Fibroblast of gingiva (primary cell): Measurements from ENCODE around the gene ZNF75A.

Experiments
- DNase-seq: peaks from one replicate; pipeline ENCODE4 v3.0.0-alpha.2; 2011; ENCODE audit warnings: low read depth

ZNF75A gene

DNA sequence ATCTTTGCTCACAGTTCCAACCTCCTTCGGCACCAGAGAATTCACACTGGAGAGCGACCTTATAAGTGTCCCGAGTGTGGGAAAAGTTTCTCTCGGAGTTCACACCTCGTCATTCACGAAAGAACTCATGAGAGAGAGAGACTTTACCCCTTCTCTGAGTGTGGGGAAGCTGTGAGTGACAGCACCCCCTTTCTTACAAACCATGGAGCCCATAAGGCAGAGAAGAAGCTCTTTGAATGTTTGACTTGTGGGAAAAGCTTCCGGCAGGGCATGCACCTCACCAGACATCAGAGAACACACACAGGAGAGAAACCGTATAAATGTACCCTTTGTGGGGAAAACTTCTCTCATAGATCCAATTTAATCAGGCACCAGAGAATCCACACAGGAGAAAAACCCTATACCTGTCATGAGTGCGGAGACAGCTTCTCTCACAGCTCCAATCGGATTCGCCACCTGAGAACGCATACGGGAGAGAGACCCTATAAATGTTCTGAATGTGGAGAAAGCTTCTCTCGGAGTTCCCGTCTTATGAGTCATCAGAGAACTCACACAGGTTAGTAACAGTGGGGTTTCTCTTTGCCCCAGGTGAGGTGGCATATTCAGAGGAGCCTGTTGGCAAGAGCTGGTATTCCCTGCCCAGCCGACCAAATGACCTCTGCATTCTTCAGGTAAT lies 15.2 kb upstream of the ZNF75A start:
- no peak for DNase-seq

DNA sequence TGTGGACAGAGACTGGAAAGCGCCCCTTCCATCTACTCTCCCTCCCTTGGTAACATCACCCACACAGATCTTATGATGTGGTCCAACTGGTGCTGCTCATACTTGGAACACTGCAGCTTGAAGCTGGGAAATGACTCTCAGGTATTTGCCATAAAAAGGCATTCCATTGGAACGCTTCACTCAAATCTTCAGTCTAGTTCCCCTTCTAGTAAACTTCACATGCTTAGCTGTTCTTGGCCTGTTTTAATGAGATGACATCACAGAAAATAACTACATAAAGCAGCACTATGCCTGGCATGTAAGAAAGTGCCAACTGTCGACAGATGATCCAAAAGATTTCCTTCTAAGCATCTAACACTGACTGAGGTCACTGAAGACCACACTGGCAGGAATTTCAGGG lies 12.7 kb upstream of the ZNF75A start:
- peak; percentile 36 for DNase-seq

DNA sequence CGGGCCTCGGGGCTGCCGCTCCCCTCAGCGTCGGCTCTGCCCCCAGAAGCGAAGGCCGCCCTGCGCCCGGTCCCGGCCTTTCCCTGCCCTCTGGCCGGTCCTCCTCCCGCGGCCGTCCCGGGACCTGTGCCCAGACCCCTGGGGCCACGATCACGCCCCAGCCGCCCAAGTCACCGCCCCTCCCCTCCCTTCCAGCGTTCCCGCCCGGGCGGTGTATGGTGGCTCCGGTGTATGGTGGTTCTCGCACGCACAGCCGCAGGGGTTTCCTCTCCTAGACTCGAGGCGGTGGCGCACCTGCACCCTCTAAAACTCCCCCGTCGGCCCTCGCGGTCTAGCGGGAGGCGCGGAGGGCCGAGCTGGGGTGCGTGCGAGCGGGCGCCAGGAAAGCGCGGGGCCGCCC lies 10.1 kb upstream of the ZNF75A start:
- DNase-seq = no peak

DNA sequence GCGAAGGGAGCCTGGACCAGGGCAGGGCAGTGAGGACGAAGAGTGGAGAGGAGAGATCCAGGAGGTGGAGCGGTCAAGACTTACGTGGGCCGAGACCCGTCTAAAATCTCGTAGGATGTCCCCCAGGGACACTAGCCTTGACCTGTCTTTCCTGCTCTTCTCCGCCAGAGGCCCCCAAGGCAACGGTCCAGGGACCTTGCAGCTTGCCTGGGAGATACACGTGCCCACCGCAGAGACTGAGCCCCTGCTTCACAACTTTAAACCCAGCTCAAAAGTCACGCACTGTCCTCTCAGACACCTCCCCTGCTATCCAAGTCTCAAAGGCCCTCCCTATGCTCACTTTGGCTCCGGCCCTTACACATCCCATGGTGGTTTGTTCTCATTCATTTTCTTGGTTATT lies 9.5 kb upstream of the ZNF75A start:
- DNase-seq = no peak

DNA sequence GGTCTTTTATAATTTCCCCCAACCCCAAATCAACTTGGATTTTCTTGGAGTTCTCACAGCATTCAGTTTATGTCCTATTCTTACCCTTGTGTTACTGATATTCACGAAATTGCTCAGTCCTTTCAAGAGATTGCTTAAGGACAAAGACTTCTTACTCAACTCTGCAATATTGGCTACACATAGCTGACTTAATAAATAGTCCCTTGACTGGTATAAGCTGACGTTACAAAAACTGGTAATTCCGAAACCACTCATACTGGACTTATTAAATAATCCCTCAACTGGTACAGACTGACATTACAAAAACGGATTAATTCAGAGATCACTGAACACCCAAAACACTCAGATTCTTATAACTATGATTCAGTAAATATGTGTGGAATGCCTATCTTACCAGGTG lies 927 bp upstream of the ZNF75A start:
- DNase-seq = peak; percentile 61

DNA sequence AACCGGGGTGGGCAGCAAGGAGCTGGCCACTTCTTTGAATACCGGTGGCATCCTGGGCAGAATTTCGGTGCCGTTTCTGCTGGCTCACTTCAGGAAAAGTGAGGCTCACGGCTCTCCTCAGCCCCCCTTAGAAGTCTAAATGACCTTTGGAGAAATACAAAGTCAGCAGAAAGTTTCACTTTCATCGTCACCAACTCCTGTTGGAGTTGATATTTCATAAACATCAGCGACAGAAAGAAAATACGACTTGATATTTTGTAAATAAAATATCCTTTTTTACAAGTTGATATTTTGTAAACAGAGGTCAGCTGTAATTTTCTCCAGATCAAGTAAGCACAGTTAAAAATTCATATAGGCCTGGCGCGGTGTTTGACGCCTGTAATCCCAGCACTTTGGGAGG lies 781 bp downstream of the ZNF75A start:
- no peak for DNase-seq

DNA sequence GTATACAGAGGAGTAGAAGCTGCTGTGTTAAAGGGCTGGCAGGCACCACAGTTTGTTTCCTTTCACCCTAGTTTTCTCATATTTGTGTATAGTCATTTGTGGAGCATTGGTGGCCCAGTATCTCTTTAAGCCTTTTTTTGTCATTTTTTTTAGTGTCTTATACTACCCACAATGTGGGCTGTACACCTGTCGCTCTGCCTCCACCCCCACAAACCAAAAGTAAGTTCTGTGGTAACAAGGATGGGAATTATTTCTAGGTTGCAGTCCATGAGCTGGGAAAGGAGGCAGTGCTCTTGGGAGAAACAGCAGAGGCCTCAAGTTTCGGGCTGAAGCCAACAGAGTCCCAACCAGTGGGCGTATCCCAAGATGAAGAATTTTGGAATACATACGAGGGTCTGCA lies 6.2 kb downstream of the ZNF75A start:
- DNase-seq = no peak

DNA sequence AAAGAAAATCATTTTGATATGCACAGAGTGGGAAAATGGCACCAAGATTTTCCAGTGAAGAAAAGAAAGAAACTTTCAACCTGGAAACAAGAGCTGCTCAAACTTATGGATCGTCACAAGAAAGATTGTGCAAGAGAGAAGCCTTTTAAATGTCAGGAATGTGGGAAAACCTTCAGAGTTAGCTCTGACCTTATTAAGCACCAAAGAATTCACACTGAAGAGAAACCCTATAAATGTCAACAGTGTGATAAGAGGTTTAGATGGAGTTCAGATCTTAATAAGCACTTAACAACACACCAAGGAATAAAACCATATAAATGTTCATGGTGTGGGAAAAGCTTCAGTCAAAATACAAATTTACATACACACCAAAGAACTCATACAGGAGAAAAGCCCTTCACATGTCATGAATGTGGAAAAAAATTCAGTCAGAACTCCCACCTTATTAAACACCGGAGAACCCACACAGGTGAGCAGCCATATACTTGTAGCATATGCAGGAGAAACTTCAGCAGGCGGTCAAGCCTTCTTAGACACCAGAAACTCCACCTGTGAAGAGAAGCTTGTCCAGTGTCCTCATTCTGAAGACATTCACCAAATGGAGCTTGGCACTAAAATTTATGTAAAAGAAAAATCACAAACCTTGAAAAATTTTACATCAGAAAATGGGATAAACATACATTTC lies 12.2 kb downstream of the ZNF75A start:
- DNase-seq = no peak

DNA sequence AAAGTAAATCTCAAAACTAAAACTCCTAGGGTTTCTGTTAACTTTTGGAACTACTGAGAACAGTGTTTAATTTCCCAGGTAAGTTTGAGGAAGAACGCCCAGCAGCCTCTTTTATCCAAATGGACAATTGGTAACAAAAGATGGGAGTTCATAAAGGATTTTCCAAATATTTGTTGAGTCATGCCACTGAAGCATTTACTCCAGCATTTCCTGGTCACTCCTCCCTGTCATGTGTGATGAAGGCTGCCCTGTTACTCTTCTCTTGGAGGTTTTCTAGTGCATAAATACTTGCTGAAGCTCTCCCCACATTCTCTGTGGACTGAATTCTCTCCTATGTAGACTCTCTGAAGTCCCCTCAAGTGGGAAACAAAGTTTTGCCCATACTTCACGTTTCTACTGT lies 16.5 kb downstream of the ZNF75A start:
- DNase-seq = no peak

DNA sequence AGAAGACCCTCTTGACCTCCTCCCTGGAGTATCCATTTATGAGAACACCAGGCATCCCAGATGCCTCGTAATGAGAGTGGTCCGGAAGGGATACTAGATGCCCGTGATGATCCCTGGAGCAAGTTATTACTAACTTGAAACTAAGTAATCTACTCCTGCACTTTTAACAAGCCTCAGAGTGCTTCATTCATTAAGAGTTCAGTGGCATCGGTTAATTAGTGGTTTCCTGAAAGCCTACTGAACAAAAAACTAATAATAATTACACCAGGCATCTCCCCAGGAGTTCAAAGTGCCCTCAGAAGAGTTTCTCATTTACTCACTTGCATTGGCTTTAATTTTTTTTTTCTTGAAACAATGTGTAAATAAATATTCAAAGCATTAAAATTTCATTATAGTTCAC lies 22.2 kb downstream of the ZNF75A start:
- DNase-seq = no peak

DNA sequence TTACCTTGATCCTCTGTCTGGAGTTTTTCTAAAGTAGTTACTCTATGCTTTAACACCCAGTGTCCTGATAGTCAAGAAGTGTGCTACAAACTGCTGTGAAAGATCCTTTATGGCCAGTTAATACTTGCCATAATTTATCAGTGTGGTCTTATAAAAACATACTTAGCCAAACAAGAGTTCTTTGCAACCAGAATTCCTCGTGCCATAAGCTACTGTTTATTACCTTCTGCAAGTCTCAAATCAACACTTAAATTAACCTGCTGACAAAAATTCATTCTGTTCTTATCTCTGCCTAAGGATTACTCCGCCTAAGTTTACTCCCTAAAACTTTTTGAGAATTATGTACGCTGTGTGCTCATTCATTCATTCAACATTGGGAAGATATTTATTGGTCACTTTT lies 22.8 kb downstream of the ZNF75A start:
- DNase-seq = no peak

DNA sequence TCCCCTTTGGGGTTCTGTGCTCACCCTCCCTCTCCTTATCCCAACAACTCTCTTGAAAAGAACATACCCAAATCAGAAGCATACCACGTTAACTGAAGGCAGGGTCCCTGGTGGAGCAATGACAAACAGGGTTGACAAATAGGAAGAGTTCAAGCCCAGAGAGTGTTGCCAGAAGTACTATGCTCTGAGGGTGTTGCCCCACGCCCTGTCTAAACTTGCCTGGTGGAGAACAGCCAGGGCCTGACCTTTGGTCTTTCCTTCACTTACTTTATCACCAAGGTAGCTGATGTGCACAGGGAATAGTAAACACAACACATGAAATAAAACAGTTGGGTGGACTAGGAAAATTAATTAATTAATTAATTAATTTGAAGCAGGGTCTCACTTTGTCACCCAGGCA lies 23.3 kb downstream of the ZNF75A start:
- no peak for DNase-seq

DNA sequence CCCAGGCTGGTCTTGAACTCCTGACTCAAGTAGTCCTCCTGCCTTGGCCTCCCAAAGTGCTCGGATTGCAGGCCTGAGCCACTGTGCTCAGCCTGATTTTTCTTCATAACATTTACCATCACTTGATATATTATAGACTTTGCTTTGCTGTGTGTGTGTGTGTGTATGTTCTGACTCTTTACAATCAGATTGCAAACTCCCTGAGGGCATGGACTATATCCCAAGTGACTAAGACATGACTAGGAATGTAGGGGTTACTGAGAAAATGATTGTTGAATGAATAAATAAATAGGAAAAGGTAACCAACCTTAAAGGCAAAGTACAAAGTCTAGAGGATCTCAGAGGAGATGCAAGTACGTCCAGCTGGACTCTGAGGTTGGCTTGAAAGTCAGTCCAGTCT lies 40.7 kb downstream of the ZNF75A start:
- no peak for DNase-seq

DNA sequence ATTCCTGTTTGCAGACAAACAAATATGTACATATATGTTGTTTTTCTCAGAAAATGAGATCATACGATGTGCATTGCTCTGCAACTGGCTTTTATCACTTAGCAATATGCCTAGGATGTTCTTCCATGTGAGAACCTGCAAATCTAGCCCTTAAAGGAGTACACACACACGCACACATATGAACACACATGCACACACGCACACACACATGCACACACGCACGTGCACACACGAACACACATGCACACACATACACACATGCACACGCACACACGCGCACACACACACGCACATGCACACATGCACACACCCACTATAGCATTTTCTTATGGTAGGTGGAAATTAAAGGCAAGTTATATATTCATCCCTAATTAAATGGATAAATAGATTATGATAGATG lies 42.3 kb downstream of the ZNF75A start:
- no peak for DNase-seq

DNA sequence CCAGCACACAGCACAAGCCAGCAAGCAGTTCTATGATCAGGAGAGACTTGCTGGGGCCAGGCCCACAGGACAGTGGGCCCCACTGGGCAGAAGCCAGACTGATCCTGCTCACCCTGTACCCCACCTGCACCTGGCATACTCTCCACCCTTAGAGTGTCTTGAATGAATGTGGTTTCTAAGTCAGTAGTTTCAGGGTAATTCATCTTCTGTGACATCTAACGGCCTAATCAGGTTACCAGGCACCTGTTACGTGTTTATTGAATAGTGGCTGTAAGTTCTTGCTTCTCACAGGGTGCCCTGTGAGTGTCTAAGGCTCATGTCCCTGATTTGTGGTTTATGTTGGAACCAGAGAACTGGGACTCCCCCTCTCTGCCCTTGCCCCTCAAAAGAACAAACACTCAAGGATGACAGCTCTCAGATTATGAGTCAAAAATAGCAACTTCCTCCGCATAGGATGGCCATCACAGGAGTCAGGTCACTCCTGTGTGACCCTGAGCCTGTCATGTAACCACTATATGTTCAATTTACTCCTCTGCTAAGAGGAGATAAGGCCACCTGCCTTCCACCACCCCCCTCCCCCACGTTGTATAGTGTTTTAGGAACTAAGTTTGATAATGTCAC lies 43.4 kb downstream of the ZNF75A start:
- DNase-seq = no peak

DNA sequence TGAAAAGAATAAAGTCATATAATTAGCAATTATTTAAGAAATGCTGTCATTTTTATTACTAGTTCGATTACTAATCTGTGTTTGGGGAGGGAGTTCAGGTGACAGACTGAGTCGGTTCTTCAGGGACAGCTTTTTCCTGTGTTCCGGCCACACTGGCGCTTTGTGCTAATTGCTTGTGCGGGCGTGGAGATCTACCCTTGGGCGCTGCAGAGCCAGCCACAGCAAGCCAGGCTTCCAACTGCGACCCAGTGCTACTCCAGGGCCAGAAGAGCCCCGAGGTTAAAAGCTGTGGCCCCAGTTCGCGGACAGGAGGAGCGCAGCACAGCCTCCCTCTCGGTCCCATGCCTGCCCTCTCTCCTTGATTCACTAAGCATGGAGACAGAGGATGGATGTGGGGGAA lies 43.9 kb downstream of the ZNF75A start:
- no peak for DNase-seq

DNA sequence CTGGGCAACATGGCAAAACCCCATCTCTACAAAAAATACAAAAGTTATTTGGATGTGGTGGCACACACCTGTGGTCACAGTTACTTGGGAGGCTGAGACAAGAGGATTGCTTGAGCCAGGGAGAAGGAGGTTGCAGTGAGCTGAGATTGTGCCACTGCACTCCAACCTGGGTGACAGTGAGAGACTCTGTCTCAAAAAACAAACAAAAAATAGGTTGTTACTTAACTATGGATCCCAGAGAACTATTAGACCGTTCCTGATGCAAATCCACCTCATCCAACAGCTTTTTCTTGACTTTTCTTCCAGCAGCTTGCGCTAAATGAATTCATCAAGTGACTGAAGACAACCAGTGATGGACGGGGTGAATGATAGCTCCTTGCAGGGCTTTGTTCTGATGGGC lies 50.3 kb downstream of the ZNF75A start, which contains the start of gene OR2C1:
OR2C1 (plus strand) TSS at position 301 of the 400 bp plus-strand sequence; CDS start at position 353, 52 bp downstream.
- no peak for DNase-seq

DNA sequence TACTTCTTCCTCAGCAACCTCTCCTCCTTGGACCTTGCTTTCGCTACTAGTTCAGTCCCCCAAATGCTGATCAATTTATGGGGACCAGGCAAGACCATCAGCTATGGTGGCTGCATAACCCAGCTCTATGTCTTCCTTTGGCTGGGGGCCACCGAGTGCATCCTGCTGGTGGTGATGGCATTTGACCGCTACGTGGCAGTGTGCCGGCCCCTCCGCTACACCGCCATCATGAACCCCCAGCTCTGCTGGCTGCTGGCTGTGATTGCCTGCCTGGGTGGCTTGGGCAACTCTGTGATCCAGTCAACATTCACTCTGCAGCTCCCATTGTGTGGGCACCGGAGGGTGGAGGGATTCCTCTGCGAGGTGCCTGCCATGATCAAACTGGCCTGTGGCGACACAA lies 50.8 kb downstream of the ZNF75A start:
- no peak for DNase-seq

DNA sequence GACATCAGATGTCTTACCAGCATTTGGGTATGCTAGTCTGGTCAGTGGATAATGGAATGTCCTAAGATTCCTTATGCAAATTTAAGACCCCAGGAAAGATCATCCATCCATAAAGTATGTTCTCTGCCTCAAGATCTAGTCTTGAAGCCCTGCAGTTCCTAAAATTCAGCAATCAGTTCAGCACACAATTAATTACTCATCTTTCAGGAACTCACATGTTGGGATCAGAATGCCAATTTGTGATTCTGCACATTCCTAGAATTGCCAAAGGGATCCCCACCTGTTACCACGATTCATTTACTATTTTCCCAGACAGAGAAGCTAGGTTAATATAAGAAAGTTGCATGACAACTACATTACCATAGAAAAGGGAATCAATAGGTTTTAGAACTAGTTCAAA lies 53.6 kb downstream of the ZNF75A start:
- no peak for DNase-seq

DNA sequence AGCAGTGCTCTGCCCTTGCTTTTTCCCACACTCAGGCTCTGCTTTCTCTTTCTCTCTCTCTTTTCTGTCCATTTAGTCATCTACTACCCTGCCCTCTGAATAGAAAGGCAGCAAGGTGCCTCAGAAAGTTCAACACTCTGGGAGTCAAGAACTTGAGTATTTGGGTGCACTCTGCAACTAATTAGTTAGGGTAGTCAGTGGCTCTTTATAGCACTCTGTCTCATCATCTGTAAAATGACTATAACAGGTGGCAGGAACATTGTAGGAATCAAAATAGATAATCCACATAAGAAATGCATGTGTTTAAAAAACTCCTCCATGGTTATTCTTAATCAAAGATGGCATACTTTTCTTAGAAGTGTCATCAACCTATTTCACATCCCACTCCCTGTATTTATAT lies 57.6 kb downstream of the ZNF75A start:
- no peak for DNase-seq

DNA sequence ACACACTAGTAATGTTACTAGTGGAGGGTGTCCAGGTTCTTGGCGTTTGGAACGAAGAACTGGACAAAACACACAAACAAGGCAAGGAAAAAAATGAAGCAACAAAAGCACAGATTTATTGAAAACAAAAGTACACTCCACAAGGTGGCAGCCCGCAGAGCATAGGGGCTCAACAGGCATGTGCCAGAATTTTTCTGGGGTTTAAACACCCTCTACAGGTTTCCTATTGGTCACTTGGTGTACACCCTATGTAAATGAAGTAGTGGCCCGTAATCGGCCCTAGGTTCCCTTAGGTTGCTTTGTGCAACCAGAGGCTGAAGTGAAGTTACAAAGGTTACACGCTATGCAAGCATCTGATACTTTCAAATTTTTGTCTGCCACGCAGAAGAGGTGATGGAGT lies 58.5 kb downstream of the ZNF75A start:
- no peak for DNase-seq

DNA sequence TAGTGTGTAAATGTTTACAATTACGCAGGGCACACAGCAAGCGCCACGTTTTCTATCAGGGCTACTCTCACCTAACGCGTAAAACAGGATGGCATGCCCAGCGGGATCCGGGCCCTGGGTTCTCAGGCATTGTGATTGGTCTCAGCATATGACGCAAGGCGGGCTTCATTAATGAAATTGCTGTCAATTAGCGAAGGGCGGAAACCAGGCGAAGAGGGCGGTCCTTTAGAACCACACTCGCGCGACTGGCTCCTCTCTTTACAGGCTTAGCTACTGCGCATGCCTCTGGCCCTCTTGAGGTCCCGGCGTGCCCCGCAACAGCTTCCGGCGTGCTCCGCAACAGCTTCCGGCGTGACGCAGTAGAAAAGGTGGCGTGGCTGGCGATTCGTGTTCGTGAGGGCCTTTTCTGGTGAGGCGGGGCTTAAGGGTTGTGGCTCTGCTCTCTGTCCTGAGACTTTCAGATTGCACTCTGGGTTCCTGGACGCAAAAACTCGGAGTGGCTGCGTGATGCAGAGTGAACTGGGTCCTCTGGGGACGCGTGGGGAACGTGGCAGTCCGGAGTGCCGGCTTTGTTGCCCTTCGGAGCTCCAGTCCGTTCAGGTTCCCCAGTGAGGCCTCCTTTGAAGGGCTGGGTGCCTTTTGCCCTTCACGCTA lies 59.6 kb downstream of the ZNF75A start:
- DNase-seq = peak; percentile 96
